ENCODE results near the gene ELK1.
"Not testable (repeated sequence)": the region's sequence is repeated elsewhere in the genome, so short reads cannot be mapped to it uniquely, and the experiment has no call there.

Gene ELK1

GRCh38 chrX:47610511-47610910, 39.9 kb downstream of the ELK1 start:
- FAIRE-seq, result no peak

DNA sequence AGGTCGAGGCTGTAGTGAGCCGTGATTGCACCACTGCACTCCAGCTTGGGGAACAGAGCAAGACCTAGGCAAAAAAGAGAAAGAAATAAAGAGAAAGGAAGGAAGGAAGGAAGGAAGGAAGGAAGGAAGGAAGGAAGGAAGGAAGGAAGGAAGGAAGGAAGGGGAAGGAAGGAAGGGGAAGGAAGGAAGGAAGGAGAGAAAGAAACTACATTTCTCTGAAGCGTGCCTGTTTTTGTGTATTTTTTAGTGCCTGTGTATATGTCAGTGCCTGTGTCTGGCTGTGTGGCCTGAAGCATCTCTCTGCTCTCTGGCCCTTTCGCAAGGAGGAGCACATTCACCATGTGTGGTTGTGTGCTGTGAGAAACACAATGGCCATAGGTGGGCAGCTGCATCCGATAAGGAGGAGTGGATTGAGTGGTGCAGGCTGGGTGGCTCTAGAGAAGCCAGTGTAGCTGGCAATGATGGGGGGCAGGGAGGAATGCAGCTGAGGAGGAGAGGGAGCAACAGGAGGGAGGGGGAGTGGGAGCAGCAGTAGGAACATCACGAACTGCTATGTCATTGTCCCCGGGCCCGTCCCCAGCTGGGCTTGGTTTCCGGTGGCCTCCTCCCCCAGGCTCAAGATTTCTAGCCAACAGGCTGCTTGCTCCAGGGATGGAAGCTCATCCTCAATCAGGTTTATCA, 42.1 kb downstream of the ELK1 start:
- no peak for FAIRE-seq

DNA sequence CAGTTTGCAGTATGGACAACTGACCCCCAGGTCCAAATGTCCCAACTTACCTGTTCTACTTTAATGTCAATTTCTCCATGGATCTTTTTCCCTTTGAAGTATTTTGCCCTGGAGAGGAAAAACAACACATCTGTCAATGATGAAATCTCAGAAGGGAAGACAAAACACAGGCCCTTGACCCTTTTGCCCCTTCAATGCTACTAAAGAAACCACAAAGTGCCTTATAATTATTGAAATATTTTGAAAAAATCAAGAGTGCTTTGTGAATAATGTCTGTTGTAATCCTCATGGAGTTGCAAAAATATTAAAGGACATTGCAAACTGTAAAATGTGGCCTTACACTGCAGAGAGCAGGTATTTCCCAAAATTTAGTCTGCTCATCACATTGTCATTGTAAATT, 43.3 kb downstream of the ELK1 start:
- no peak for FAIRE-seq

GRCh38 chrX:47605024-47605423, 45.3 kb downstream of the ELK1 start:
- no peak for FAIRE-seq

DNA sequence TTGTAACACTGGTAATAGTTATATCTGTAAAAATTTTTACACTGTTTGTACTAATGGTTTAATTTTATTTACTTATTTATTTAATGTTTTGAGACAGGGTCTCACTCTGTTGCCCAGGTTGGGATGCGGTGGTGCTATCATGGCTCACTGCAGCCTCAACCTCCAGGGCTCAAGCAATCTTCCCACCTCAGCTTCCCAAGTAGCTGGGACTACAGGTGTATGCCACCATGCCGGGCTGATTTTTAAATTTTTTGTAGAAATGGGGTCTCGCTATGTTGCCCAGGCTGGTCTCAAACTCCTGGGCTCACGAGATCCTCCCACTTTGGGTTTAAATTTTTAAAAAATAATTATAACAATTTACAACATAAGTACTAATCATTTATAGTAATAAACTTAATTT, 47.2 kb downstream of the ELK1 start:
- not testable (repeated sequence) for FAIRE-seq

GRCh38 chrX:47597222-47597621, 53.1 kb downstream of the ELK1 start:
- no peak for FAIRE-seq

DNA sequence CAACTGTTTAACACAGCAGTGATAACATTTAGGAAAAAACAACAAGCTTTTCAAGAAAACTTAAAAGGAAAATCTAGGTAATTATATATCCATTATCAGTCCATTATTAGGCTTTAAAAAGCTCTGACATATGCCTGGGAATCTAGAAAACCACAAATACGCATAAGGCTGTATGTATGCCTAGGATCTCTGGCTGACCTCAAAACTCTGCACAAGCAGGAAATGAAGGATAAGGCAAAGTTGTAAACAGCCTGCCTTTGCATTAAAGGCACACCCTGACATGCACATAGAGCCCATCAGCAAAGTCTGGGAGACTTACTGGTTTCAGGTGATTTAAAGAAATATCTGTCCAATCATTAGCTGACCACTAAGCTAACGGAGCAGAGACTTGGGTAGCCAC, 54.1 kb downstream of the ELK1 start:
- no peak for FAIRE-seq

- no peak for FAIRE-seq
These were observed 54.6 kb downstream of the ELK1 start for GRCh38 chrX:47595716-47596251.

- FAIRE-seq, result no peak
These were observed 56.8 kb downstream of the ELK1 start for GRCh38 chrX:47593522-47593921.

DNA sequence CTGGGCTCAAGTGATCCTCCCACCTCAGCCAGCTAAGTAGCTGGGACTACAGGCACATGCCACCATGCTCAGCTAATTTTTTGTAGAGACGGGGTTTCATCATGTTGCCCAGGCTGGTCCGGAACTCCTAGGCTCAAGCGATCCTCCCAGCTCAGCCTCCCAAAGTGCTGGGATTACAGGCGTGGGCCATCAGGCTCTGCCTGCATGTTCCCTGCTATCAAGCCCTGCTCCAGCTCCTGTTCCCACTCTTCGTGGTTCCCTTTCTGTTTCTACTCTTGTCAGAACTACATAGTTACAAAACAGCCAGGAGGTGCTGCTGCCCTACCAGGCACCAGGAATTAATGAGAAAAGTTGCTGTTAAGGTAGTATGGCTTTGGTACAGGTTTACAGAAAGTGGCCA, 59.4 kb downstream of the ELK1 start:
- FAIRE-seq, result no peak

DNA sequence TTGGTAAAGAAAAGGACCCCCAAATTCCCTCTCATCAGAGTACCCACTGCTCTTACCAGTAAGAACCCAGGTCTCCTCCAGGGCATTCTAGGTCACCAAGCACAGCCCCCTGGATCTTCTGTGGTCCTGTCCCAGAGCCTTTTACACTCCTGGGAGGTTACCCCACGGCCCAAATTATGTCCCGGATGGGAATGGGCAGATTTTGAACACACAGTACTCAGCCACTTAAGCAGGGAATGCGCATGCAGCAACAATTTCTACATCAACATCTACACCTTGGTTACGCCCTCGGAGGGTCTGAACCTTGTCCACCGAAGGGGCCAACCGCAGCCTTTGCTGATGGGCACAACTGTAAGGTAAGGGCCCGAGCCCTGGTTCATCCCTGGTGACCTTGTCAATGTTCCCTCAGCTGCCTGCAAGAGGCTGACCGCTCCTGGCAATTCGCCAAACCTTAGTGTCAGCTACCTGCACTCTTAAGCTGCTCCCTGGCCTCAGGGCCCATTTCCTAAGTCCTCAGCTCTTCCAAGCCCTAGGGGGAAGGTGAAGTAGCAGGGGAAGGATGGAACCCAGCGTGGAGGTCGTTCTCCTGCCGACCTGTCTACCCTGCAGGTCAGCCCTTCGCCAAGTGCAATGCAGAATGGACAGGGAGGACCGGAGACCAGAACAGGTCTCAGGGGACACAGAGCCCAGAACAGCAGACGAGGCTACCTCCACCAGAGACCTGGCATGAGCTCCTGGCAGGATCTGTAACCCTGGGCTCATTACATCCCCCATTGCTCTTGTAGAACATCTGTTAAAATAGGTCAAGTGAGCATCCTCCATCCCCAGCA, 62.2 kb downstream of the ELK1 start:
- FAIRE-seq, result no peak

DNA sequence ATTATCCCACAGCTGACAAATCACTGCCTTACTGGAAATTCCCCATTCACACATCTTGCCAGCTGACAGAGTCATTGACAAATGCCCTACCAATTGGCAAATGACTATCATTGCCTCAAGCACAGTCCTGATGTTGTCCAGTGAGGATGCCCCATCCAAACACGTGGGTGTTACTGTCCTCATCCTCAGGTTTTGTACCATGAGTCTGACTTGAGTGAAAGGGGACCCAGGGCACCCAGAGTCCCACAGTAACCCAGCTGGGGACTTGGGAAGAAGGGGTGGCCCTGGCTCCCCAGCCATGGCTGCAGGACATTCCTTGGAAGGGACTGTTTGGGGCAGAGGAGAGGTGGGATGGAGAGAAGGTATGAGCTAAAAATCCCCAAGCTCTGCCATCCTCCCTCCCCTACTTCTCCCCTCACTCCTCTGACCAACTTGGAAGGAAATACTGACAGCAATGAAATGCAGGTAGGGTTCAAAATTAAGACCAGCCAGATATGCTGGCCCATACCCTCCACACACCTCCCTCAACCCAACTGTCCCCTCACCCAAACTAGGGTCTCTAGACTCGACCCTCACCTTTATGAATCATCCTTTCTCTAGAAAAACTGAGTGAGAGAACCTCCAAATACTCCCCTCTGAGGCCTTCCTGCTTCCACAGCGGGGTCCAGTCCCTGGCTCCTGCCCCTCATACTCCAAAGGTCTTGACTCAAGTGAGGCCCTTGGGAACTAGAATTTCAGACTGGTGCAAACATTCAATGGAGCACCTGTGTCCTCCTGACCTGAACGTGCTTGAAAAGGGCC, 63.1 kb downstream of the ELK1 start:
- FAIRE-seq, result no peak

DNA sequence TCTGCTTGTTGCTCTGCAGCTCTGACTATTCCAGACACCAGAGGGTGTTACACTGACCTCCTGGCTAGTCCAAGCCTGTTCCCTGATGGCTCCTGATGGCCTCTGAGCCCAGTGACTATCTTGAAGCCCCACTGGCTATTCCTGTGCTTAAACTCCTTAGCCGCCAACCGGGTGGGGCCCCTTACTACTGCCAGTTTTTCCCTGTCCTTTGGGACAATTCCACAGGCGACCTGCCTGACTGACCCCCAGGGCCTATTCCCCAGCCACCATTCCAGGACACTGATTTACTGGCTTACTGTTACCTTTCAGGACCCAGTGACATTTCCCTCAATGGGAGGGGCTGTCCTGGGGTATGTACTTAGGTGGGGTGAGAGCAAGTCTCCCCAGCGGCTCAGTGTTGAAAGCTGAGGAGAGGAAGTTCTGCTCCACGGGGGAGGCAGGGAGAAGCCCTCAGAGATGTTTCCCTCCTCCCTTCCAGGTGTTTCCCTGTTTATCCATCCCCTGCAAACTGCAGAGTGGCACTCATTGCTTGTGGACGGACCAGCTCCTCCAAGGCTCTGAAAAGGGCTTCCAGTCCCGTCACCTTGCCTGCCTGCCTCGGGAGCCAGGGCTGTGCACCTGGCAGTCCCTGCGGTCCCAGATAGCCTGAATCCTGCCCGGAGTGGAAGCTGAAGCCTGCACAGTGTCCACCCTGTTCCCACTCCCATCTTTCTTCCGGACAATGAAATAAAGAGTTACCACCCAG, 64.1 kb downstream of the ELK1 start:
- FAIRE-seq, result no peak
